Lower lobe of right lung (tissue), 2 donors: ENCODE data around the gene TACC2. TPM values are rescaled to one million over a fixed set of nuclear protein-coding genes. Genes with fewer than 3 reads are reported as not detected.
A peak's percentile ranks its signal among the peaks of the same experiment; 100 is the strongest.

Experiments used
- ATAC-seq, 2 donors: fragments of 200-7000 bp; cut with Tn5 transposase; one replicate each; pipeline ENCODE4 v1.9.1; 2020 to 2022; ENCODE audit warnings: mild to moderate bottlenecking in 2 of 2, moderate library complexity in 2 of 2
- DNase-seq: peaks from one replicate; pipeline ENCODE4 v3.0.0-alpha.2; 2020
- H3K27ac ChIP-seq: fragments of 200-600 bp; one replicate; pipeline ENCODE4 v1.8.0; 2022
- H3K27me3 ChIP-seq: fragments of 200-600 bp; one replicate; pipeline ENCODE4 v1.8.0; 2022; ENCODE audit warnings: low read depth
- H3K36me3 ChIP-seq: fragments of 200-600 bp; one replicate; pipeline ENCODE4 v1.8.0; 2022; ENCODE audit warnings: mild to moderate bottlenecking
- H3K4me1 ChIP-seq: fragments of 200-600 bp; one replicate; pipeline ENCODE4 v1.8.0; 2022
- H3K4me3 ChIP-seq: fragments of 200-600 bp; one replicate; pipeline ENCODE4 v1.8.0; 2022; ENCODE audit warnings: mild to moderate bottlenecking
- H3K9me3 ChIP-seq: fragments of 200-600 bp; one replicate; pipeline ENCODE4 v1.8.0; 2022
- intact Hi-C: fragments of 100-400 bp; cut with DNase I; formaldehyde crosslinking; loops from one replicate; pipeline ENCODE4 v1.11.0; 2022
- total RNA-seq: library from RNA; stranded (reverse); fragmentation: NEBNext Ultra II Directional; extraction: Animal tissue kit (Norgen Biotek cat#: 25700); gene quantifications from one replicate; pipeline ENCODE4 v1.2.1, GENCODE V29; 2021
- TF ChIP-seq, protein P1 (sequence below): fragments of 200-600 bp; IDR thresholded peaks from one replicate; pipeline ENCODE4 v1.8.0; 2022; ENCODE audit warnings: antibody characterized with exemption, mild to moderate bottlenecking
- donor health status: DM: no; HTN: yes; CAD: no; lungs with severe emphysema.

The TACC2 gene
- total RNA-seq, 1 donor from 2014 or later: 141 TPM

DNA sequence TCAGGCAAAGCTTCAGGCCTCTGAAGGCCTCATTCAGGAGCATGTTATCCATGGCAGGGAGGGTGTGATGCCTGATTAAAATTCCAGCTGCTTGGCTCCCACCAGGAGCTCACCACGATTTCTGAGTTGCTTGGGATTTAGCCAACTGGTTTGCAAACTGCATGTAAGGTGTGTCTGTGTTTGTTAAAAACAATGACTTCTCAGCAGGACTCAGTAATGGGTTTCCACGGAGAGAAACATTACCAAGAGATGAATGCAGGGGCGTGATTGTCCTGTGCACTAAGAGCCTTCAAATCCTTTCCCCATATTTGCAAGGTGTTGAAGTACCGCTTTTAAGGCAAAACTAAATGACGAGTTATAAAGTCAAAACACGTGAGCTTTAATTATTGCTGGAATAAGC is 193.3 kb downstream of the TACC2 start:
- H3K4me1 ChIP-seq: peaks cover 8% of the 10 kb centered on the region
- ATAC-seq (peak in 1 of 2 donors; percentile 3), DNase-seq (no peak)
- H3K4me3 ChIP-seq: no peak overlapping the region
- no peaks in the 10 kb centered on the region for H3K27me3 ChIP-seq
- intact Hi-C loops: no loop called here
- H3K36me3 ChIP-seq: peaks cover 9% of the 10 kb centered on the region
- TF ChIP-seq, protein P1, sequence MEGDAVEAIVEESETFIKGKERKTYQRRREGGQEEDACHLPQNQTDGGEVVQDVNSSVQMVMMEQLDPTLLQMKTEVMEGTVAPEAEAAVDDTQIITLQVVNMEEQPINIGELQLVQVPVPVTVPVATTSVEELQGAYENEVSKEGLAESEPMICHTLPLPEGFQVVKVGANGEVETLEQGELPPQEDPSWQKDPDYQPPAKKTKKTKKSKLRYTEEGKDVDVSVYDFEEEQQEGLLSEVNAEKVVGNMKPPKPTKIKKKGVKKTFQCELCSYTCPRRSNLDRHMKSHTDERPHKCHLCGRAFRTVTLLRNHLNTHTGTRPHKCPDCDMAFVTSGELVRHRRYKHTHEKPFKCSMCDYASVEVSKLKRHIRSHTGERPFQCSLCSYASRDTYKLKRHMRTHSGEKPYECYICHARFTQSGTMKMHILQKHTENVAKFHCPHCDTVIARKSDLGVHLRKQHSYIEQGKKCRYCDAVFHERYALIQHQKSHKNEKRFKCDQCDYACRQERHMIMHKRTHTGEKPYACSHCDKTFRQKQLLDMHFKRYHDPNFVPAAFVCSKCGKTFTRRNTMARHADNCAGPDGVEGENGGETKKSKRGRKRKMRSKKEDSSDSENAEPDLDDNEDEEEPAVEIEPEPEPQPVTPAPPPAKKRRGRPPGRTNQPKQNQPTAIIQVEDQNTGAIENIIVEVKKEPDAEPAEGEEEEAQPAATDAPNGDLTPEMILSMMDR: no peak
- no peak overlapping the region for H3K27ac ChIP-seq
- no peaks in the 10 kb centered on the region for H3K9me3 ChIP-seq

DNA sequence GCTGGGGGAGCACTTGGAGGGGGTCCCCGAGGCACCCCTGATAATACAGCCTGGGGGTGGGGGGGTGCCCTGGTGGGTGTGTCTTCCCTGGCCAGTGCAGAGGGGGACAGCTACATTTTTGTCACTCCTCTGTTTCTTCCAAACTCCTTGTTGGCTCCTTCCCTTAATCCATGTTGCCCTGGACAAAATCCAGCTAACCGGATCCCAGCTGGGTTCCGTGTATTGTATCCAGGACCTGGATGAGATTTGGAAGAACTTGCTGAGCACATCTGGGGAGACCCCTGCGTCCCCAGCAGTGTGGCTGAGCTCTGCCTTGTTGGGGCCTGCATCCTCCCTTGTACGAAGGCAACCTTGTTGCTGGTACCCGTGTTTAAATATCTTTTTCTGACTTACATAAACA is 195.3 kb downstream of the TACC2 start:
- peaks cover 11% of the 10 kb centered on the region for H3K36me3 ChIP-seq
- no peak overlapping the region for H3K27ac ChIP-seq
- H3K27me3 ChIP-seq: no peaks in the 10 kb centered on the region
- TF ChIP-seq, protein P1: no peak
- ATAC-seq: no peak
- no peak for DNase-seq
- H3K9me3 ChIP-seq: no peaks in the 10 kb centered on the region
- intact Hi-C loops: no loop called here
- no peak overlapping the region for H3K4me3 ChIP-seq
- peaks cover 8% of the 10 kb centered on the region for H3K4me1 ChIP-seq

DNA sequence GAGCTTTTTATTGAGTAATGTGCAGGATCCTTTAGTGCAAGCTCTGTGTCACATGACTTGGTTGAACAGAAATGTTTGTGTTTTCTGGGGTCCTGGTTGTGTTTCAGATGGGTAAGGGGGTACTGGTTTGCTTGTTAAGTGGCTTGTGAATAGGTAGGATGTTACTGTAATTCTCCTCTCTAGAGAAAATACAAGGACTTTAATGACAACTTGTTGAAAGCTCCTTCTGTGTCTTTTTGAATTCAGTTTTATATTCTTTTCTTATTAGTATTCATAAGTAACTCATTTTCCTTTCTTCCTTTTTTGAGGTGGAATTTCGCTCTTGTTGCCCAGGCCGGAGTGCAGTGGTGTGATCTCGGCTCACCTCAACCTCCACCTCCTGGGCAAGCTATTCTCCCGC is 196.7 kb downstream of the TACC2 start:
- ATAC-seq (no peak), DNase-seq (no peak)
- peaks cover 15% of the 10 kb centered on the region for H3K36me3 ChIP-seq
- H3K9me3 ChIP-seq: no peaks in the 10 kb centered on the region
- H3K4me1 ChIP-seq: peaks cover 8% of the 10 kb centered on the region
- H3K27me3 ChIP-seq: no peaks in the 10 kb centered on the region
- no peak overlapping the region for H3K4me3 ChIP-seq
- intact Hi-C loops: no loop called here
- TF ChIP-seq, protein P1: no peak
- H3K27ac ChIP-seq: no peak overlapping the region

DNA sequence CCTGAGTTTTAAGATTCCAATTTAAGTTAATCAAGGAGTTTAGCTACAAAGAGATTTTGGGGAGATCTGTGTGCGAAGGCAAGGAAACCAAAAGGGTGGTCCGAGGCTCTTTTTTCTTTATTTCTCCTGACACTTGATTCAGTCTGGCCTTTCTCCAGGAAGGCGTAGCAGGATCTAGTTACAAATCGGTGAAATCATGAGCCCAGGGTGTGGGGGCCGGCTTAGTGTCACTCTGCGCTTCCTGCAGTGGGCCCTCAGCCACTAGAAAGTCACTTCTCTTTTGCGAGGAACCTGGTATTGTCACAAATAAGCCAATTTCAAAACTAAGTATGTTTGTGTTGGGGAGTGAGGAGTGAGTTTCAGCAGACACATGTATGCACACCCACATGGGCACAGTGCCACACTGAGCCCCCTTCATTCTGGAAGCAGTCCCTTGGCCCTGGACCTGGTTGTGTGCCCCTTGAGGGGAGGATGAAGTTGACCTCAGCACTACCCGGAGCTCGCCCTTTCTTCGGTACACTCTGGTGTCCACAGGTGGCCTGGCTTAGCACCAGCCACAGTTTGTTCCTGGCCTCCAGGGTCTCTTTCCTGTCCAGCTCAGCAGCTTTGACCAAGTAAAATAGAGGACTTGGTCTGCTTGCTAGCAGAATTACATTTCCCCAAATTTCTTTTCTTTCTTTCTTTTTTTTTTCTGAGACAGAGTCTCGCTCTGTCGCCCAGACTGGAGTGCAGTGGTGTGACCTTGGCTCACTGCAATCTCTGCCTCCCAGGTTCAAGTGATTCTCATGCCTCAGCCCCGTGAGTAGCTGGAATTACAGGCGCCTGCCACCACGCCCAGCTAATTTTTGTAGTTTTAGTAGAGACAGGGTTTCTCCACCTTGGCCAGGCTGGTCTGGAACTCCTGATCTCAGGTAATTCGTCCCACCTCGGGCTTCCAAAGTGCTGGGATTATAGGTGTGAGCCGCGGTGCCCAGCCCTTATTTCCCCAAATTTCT is 198.2 kb downstream of the TACC2 start:
- peaks cover 8% of the 10 kb centered on the region for H3K4me1 ChIP-seq

DNA sequence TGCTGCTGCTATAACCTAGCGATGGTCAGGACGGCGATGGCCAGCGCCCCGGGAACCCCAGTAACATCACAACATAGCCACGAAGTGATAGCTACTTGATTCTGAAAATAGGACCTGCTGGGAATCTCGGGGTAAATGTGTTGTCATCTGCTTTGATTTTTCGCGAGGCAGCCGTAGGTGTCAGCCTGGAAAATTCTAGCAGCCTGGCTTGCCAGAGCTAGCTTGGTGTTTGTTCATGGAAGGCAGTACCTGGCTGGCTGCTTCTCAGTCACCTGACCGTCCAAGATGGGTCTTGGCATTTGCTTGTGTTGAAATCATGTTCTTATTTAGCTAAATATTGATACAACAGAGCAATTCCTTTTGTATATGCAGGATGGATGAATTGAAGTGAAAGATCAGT is 199.7 kb downstream of the TACC2 start:
- peaks cover 18% of the 10 kb centered on the region for H3K36me3 ChIP-seq
- intact Hi-C loops: no loop called here

More for the DNA sequence above, 198.2 kb downstream of the TACC2 start:
- Histone ChIP-seq H3K27me3 (no peaks in the 10 kb centered on the region), H3K27ac (no peak overlapping the region), H3K36me3 (peaks cover 15% of the 10 kb centered on the region), H3K9me3 (no peaks in the 10 kb centered on the region), H3K4me3 (no peak overlapping the region)
- ATAC-seq (peak; percentile 20 to 43), DNase-seq (no peak)
- TF ChIP-seq, protein P1: no peak
- intact Hi-C loops: no loop called here

More for the DNA sequence above, 199.7 kb downstream of the TACC2 start:
- TF ChIP-seq, protein P1: no peak
- H3K4me1 ChIP-seq: peaks cover under 1% of the 10 kb centered on the region
- no peak overlapping the region for H3K27ac ChIP-seq
- no peak overlapping the region for H3K4me3 ChIP-seq
- no peaks in the 10 kb centered on the region for H3K9me3 ChIP-seq
- no peaks in the 10 kb centered on the region for H3K27me3 ChIP-seq
- DNase-seq (no peak), ATAC-seq (peak in 1 of 2 donors; percentile 36)
